C4-2B (cell line): Measurements from ENCODE around the gene MFAP4.

Source experiments
- H3K27ac ChIP-seq: fragments of 450-650 bp; 2 replicates; pipeline ENCODE4 v1.5.1; 2017
- ZFX ChIP-seq: fragments of 450-650 bp; IDR thresholded peaks from 2 replicates; pipeline ENCODE4 v1.6.1; 2017
- TF ChIP-seq, protein P1 (sequence below): fragments of 450-650 bp; conservative IDR thresholded peaks from 2 replicates; pipeline ENCODE4 v1.5.1; 2017; ENCODE audit warnings: mild to moderate bottlenecking

Gene MFAP4

DNA sequence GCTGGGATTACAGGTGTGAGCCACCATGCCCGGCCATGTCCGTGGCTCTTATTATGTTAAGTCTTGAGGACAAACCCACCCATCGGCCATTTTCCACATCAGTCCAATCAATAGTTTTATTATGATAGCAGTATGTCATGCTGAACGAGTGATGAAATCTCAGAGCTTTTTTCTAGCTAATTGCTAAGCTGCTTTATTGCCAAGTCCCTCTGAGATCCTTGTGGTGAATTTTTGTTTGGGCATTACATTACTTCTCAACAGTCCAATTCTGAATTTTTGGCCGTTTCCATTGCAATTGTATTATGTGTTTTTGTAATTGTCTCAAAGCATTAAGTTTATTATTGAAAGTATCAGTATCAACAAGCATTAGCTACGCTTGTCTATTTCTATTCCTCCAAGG lies 34.9 kb upstream of the MFAP4 start:
- TF ChIP-seq, protein P1, sequence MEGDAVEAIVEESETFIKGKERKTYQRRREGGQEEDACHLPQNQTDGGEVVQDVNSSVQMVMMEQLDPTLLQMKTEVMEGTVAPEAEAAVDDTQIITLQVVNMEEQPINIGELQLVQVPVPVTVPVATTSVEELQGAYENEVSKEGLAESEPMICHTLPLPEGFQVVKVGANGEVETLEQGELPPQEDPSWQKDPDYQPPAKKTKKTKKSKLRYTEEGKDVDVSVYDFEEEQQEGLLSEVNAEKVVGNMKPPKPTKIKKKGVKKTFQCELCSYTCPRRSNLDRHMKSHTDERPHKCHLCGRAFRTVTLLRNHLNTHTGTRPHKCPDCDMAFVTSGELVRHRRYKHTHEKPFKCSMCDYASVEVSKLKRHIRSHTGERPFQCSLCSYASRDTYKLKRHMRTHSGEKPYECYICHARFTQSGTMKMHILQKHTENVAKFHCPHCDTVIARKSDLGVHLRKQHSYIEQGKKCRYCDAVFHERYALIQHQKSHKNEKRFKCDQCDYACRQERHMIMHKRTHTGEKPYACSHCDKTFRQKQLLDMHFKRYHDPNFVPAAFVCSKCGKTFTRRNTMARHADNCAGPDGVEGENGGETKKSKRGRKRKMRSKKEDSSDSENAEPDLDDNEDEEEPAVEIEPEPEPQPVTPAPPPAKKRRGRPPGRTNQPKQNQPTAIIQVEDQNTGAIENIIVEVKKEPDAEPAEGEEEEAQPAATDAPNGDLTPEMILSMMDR: no peak
- TF ChIP-seq ZFX: no peak
- H3K27ac ChIP-seq: no peak overlapping the region

DNA sequence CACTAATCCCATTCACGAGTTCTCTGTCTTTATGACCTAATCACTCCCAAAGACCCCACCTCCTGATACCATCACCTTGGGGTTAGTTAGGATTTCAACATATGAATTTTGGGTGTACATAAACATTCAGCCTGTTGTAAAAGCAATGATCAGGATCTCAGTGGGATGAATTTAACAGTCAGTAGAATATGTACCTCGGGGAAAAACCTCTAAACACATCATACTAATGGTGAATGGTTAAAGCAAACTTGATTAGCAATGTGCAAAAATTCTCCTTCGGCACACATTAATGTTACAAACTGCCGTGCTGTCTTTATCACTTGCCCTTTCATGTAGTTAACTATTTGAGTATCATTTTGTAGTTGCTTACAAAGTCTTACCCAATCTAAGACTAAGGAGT lies 34.2 kb upstream of the MFAP4 start:
- no peak overlapping the region for H3K27ac ChIP-seq
- TF ChIP-seq, protein P1: no peak
- TF ChIP-seq ZFX: no peak

DNA sequence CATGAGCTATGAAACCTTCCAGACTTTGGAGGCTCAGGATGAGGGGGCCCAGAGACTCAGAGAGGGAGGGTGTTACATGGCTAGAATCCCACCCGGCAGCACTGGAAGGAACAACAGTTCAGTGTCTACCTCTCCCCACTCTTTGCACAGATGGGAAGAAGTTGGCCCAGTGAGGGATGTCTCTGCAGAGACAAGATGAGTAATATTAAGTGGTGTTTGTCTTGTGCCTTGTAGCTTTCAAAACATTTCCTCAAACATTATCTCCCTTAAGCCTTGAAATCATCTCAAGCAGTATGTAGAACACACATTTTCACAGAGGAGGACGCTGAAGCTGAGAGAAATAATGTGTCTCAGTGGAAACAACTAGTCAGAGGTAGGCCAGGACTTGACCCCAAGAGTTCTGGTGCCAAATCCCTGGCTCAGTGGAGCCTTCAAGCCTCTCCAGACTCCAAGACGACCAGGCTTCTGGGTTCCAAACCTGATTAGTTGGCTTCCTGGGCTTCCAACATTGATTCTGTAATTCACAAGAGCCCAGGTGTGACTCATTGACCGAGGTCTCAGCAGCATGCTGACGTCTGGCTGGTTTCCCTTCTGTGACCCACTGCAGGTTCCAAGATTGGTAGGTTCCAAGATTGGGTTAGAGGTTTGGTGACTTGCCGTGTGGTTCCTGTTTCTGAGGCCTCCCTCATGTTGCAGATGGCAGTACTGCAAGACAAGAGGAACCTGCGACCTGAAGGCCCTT lies 31.4 kb upstream of the MFAP4 start:
- TF ChIP-seq, protein P1: no peak
- TF ChIP-seq ZFX: no peak
- no peak overlapping the region for H3K27ac ChIP-seq

DNA sequence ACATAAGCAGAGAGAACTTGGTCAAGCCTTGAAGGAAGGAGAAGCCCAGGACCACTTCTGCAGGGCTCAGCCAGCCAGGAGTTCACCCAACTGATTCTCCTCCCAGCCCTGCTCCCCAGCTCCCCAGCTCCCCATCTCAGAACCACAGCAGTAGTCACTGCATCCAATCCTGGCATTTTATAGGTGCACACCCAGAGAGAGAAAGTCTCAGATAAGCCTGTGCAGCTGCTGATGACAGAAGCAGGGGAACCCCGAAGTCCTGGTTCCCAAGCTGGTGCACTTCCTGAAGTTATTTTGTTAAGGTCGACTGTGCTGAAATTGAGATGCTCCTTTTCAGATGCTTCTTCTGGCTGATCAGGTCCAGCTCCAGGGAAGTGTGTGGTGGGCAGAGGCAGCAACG lies 30.6 kb upstream of the MFAP4 start:
- TF ChIP-seq, protein P1: no peak
- TF ChIP-seq ZFX: no peak
- H3K27ac ChIP-seq: no peak overlapping the region

DNA sequence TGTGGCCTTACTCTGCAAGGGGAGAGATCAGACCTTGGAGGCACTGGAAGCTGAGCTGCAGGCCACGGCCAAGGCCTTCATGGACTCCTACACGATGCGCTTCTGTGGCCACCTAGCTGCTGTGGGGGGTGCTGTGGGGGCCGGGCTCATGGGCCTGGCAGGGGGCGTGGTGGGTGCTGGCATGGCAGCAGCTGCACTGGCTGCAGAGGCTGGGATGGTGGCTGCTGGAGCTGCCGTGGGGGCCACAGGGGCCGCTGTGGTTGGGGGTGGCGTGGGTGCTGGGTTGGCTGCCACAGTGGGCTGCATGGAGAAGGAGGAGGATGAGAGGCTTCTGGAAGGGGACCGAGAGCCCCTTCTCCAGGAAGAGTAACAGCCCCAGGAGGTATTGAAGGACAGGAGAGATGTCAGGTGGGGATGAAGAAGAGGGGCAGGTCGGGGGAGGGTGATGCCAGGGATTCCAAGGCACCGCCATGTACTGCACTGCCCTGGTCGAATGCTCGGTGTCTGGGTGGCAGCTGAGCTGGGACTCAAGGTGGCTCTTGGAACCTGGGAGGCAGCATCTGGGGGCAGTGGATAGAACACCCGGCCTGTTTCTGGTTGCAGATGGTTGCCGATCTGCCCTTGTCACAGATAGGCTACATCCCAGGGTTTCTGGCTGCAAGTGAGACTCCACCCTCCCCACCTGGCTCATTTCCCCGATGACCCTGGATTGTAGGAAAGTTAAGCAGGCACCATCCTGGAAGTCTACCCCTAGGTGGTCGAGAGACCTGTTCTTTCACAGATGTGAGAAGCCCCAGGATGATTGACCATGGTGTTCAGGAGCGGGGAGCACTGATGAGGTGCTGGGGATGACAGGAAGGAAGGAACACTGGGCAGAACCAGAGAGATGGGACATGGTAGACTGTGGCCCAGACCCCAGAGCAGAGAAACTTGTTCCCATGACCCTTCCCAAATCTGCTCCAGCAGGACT lies 29.1 kb upstream of the MFAP4 start:
- no peak overlapping the region for H3K27ac ChIP-seq
- TF ChIP-seq ZFX: no peak
- TF ChIP-seq, protein P1: no peak

DNA sequence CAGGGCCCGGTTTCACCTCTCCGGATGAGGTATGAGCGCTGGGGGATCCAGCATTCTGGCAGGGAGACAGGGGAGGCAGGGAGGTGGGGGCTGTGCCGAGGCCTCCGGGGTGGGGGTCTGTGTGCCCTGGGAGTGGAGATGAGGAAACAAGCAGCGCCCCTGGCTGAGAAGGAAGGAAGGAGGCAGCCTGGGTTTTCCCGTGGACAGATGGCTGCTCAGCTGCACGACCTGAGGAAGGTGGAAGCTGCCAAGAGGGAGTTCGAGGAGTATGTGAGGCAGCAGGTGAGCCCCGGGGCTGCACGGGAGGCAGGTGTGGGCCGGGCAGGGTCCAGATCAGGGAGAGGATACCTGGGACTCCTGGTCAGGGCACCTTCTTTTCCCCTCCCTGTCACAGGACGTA lies 28.3 kb upstream of the MFAP4 start:
- no peak overlapping the region for H3K27ac ChIP-seq
- TF ChIP-seq, protein P1: no peak
- TF ChIP-seq ZFX: no peak
